BE2C (cell line): Measurements from ENCODE around the gene IGF2BP3.

Source experiments
- DNase-seq: peaks from one replicate; pipeline ENCODE4 v3.0.0-alpha.2; 2020
- H3K27me3 ChIP-seq: fragments of 250-450 bp; sonication (Bioruptor Pico); 2 replicates; pipeline ENCODE4 v1.5.1; 2020; ENCODE audit warnings: mild to moderate bottlenecking
- H3K36me3 ChIP-seq: fragments of 250-450 bp; sonication (Bioruptor Pico); 2 replicates; pipeline ENCODE4 v1.5.1; 2020; ENCODE audit warnings: mild to moderate bottlenecking
- H3K4me1 ChIP-seq: fragments of 250-450 bp; sonication (Bioruptor Pico); 2 replicates; pipeline ENCODE4 v1.5.1; 2020
- H3K4me3 ChIP-seq: 2 replicates; pipeline ENCODE4 v1.5.1; 2011; ENCODE audit warnings: low read depth, low read length
- H3K9me3 ChIP-seq: fragments of 250-450 bp; sonication (Bioruptor Pico); 2 replicates; pipeline ENCODE4 v1.5.1; 2020
- CTCF ChIP-seq: IDR thresholded peaks from 2 replicates; pipeline ENCODE4 v1.5.1; 2012; ENCODE audit warnings: mild to moderate bottlenecking, low read depth, low read length

The IGF2BP3 gene

GRCh38 chr7:23372611-23373010 is 97.7 kb downstream of the IGF2BP3 start:
- no peaks in the 10 kb centered on the region for H3K9me3 ChIP-seq
- H3K27me3 ChIP-seq: no peaks in the 10 kb centered on the region
- peaks cover 18% of the 10 kb centered on the region for H3K36me3 ChIP-seq
- no peaks in the 10 kb centered on the region for H3K4me1 ChIP-seq
- no peak for DNase-seq
- no peak overlapping the region for H3K4me3 ChIP-seq
- TF ChIP-seq CTCF: no peak

DNA sequence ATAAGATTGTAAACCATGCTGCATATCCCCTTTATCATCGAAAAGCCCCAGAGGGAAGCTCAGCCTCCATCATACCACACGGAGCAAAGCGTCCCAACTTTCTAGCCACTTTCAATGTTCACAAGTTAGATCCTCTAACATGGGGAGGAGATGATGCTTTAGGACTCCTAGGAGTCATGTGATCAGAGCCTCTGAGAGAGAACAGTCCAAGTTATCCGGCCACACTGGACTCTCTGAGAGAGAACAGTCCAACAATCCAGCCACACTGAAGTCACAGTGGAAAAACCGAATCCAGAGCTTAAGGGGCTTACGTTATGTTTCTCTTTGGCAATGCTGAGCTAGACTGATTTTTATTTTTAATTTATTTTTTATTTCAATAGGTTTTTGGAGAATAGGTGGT is 98.6 kb downstream of the IGF2BP3 start:
- Histone ChIP-seq H3K27me3 (no peaks in the 10 kb centered on the region), H3K4me1 (no peaks in the 10 kb centered on the region), H3K9me3 (no peaks in the 10 kb centered on the region), H3K36me3 (peaks cover 21% of the 10 kb centered on the region), H3K4me3 (no peak overlapping the region)
- DNase-seq: no peak
- TF ChIP-seq CTCF: no peak

DNA sequence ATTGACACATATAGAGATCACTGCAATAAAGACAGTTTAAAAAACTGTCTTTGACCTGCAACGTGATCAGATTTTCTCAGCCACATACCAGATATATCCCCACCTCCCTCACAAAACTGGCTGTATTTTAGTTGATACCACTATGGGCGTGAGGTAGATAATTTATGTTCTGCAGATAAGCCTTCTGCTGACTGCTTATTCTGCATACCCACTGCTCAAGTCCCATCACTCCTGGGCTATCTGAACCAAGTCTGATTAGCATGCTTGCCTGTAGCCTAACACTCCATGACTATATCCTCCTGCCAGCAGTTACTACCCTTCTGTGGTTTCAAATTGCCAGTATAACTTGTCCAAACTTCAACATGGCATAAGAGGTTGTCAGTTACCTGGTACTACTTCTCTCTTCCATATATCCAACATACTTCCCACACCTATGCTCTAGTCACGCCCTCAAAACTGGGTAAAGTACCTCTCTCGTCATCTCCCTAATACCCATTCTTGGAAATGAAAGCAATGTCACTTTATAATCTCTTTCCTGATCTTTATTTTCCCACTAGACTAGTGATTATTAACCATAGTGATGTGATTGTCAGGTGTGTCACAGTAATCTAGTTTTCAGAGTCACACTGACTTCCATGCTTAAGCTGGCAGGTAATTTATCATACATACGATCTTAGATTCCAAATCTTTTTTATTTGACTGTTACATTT is 100.4 kb downstream of the IGF2BP3 start:
- Histone ChIP-seq H3K4me1 (no peaks in the 10 kb centered on the region; the same call in 1 of the 2 replicates), H3K27me3 (no peaks in the 10 kb centered on the region), H3K4me3 (no peak overlapping the region), H3K36me3 (peaks cover 26% of the 10 kb centered on the region), H3K9me3 (no peaks in the 10 kb centered on the region)
- TF ChIP-seq CTCF: no peak
- no peak for DNase-seq

- H3K4me1 ChIP-seq: no peaks in the 10 kb centered on the region; the same call in 1 of the 2 replicates
- peaks cover 23% of the 10 kb centered on the region for H3K36me3 ChIP-seq
- H3K9me3 ChIP-seq: no peaks in the 10 kb centered on the region
- TF ChIP-seq CTCF: no peak
- no peak for DNase-seq
- H3K4me3 ChIP-seq: no peak overlapping the region
- no peaks in the 10 kb centered on the region for H3K27me3 ChIP-seq
Observed at GRCh38 chr7:23369100-23369499, 101.2 kb downstream of the IGF2BP3 start.

DNA sequence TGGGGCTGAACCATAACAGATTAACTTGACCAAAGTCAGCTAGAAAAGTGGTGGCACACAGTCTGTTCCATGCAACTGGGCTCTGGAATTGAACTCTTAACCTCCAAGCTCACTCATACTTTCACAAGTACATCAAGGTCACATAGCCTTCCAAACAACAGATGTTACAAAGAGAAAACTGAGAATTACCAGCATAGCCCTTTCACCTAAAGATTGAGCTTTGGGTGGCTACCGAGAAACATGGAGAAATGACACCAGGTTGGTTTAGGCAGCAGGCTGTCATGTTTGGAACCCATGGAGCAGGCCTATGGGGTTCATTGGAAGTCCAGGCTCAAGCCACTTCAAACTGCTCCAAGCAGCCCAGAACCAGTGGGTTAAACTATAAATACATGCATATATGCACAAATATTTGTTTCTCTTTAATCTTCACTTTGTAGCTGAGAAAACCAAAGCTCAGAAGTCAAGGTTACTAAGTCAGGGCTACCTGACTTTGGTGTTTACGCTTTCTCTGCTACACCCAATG is 112.1 kb downstream of the IGF2BP3 start:
- no peak for DNase-seq
- H3K4me1 ChIP-seq: peaks cover 7% of the 10 kb centered on the region
- H3K36me3 ChIP-seq: peaks cover 17% of the 10 kb centered on the region
- TF ChIP-seq CTCF: no peak
- H3K4me3 ChIP-seq: no peak overlapping the region
- H3K9me3 ChIP-seq: no peaks in the 10 kb centered on the region
- no peaks in the 10 kb centered on the region for H3K27me3 ChIP-seq

DNA sequence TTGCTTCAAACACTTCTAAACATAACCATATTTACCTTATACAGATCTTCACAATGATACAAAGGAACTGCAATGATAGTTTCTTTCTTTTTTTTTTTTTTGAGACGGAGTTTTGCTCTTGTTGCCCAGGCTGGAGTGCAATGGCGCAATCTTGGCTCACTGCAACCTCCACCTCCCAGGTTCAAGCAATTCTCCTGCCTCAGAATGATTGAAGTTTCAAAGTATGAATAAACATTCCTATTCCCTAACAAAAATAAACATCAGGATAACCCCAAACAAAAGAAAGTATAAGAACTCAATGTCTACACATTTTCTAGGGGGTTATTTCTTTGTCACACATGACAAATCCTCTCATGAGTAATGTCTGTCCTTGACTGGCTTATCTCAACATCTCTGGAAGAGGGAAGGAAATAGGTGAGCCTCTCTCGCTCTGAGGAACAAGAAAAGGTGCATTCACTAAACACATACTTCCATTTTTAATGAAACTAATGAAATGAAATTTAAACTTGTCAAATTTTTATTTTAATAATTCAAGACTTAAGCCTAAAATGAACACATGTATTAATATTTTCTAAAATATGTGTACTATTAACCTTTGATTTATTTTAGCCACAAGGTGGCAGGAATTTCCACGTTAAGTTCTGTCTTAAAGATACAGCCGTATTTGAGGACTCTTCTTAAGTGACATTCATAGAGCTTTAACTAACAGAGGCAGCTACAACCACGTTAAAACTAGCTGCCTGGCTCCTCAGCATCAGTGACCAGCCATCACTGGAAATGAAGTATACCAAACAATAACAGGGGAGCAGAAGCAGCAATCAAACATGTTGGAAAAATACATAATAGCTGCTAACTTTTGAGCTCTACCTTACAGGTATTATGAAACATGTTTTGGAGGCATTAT is 112.8 kb downstream of the IGF2BP3 start:
- Histone ChIP-seq H3K27me3 (no peaks in the 10 kb centered on the region), H3K36me3 (peaks cover 11% of the 10 kb centered on the region), H3K4me3 (no peak overlapping the region), H3K4me1 (peaks cover 11% of the 10 kb centered on the region), H3K9me3 (no peaks in the 10 kb centered on the region)
- DNase-seq: no peak
- peak; percentile 26 for TF ChIP-seq CTCF
